ENCODE data around the gene NSUN7. TPM values are rescaled to one million over a fixed set of nuclear protein-coding genes. Genes with fewer than 3 reads are reported as not detected.

NSUN7 gene
- total and polyA plus RNA-seq, 2 of the 13 experiments (the other 11 are each of a cell fraction or from before 2014, with no cell fraction given) = 0.05 TPM; not detected in 1

GRCh38 chr4:40845154-40845835 is 95.5 kb downstream of the NSUN7 start:
- in situ Hi-C loops (cut with HindIII; ENCODE audit: extremely low pct_ligation_motif_present, low pct_unique_long_range_greater_than_20kb) = no loop called here
- H3K4me2 ChIP-seq (ENCODE audit: low read depth, low read length) = no peak overlapping the region
- H3K4me1 ChIP-seq (ENCODE audit: insufficient read depth, low read length) = peaks cover 17% of the 10 kb centered on the region
- 0 out of 5 replicates have a peak, but pooled peaks cover 1 to 5% of the 10 kb centered on the region in 2 experiments for H3K36me3 ChIP-seq (replicated peaks in 1 of 2; ENCODE audit: control insufficient read depth in 1 of 2, insufficient read depth in 2 of 2, low read length in 2 of 2)
- intact Hi-C loops (cut with micrococcal nuclease; ENCODE audit: unreplicated experiment) = no loop called here
- FAIRE-seq (no peak), ATAC-seq (no peak), DNase-seq (ENCODE audit: low spot score) (no peak)
- no peaks in the 10 kb centered on the region for H3K9me3 ChIP-seq (ENCODE audit: low read length)
- no peak overlapping the region for H3K4me3 ChIP-seq (replicated peaks in 1 of 3; ENCODE audit: insufficient read depth in 1 of 3, low read depth in 2 of 3, low read length in 3 of 3)
- no peaks in the 10 kb centered on the region for H4K20me1 ChIP-seq (ENCODE audit: insufficient read depth, low read length)
- 90% methylated on average over 10 of the region's 10 CpGs for WGBS (ENCODE audit: low lambda C conversion rate)
- no peaks in the 10 kb centered on the region for H3K27me3 ChIP-seq (ENCODE audit: control insufficient read depth in 1 of 2, insufficient read depth in 2 of 2, low read length in 2 of 2)
- H3K9ac ChIP-seq (ENCODE audit: insufficient read depth, low read depth, low read length) = no peak overlapping the region
- CTCF ChIA-PET (ENCODE audit: low intra/inter-chr PET ratio, low total read pairs) = no interaction called here
- no peak for TF ChIP-seq SALL2 (CRISPR knock-in tag; IDR thresholded peaks at IDR 0.05)
- TF ChIP-seq DNMT1 (CRISPR knock-in tag; IDR thresholded peaks at IDR 0.05) = no peak
- no peak for TF ChIP-seq ZFY (CRISPR knock-in tag; IDR thresholded peaks at IDR 0.05)
- no peak for TF ChIP-seq PLRG1 (conservative IDR thresholded peaks at IDR 0.05)
- TF ChIP-seq ZNF101 (CRISPR knock-in tag; IDR thresholded peaks at IDR 0.05; ENCODE audit: borderline replicate concordance, low read depth) = no peak
- TF ChIP-seq ZFAT (CRISPR knock-in tag; conservative IDR thresholded peaks at IDR 0.05) = no peak
- TF ChIP-seq ZNF724P (CRISPR knock-in tag; IDR thresholded peaks at IDR 0.05; ENCODE audit: borderline replicate concordance) = no peak
- TF ChIP-seq NFIB (CRISPR knock-in tag; IDR thresholded peaks at IDR 0.05; ENCODE audit: borderline replicate concordance) = no peak
- no peak for TF ChIP-seq ELF4 (CRISPR knock-in tag; IDR thresholded peaks at IDR 0.05; ENCODE audit: borderline replicate concordance)
- no peak overlapping the region for H2AFZ ChIP-seq (ENCODE audit: low read length)
- H3K27ac ChIP-seq (ENCODE audit: extremely low read length, insufficient read depth, low read length) = no peak overlapping the region
- POLR2A ChIA-PET = no interaction called here
- no TSS peak for BruUV-seq (replicated peaks)
- H3K79me2 ChIP-seq (ENCODE audit: insufficient read depth, low read length) = no peaks in the 10 kb centered on the region

GRCh38 chr4:40846532-40846931 is 96.8 kb downstream of the NSUN7 start:
- Histone ChIP-seq H3K9ac (ENCODE audit: insufficient read depth, low read depth, low read length) (no peak overlapping the region), H3K27me3 (ENCODE audit: control insufficient read depth in 1 of 2, insufficient read depth in 2 of 2, low read length in 2 of 2) (no peaks in the 10 kb centered on the region), H3K4me3 (replicated peaks in 1 of 3; ENCODE audit: insufficient read depth in 1 of 3, low read depth in 2 of 3, low read length in 3 of 3) (no peak overlapping the region), H3K4me2 (ENCODE audit: low read depth, low read length) (no peak overlapping the region), H3K27ac (ENCODE audit: extremely low read length, insufficient read depth, low read length) (no peak overlapping the region), H3K79me2 (ENCODE audit: insufficient read depth, low read length) (no peaks in the 10 kb centered on the region), H4K20me1 (ENCODE audit: insufficient read depth, low read length) (no peaks in the 10 kb centered on the region), H3K4me1 (ENCODE audit: insufficient read depth, low read length) (peaks cover 17% of the 10 kb centered on the region), H3K36me3 (replicated peaks in 1 of 2; ENCODE audit: control insufficient read depth in 1 of 2, insufficient read depth in 2 of 2, low read length in 2 of 2) (0 out of 5 replicates have a peak, but pooled peaks cover 1 to 5% of the 10 kb centered on the region in 2 experiments), H2AFZ (ENCODE audit: low read length) (no peak overlapping the region), H3K9me3 (ENCODE audit: low read length) (no peaks in the 10 kb centered on the region)
- ChIA-PET POLR2A (no interaction called here), CTCF (ENCODE audit: low intra/inter-chr PET ratio, low total read pairs) (no interaction called here)
- intact Hi-C loops (cut with micrococcal nuclease; ENCODE audit: unreplicated experiment) = no loop called here
- ATAC-seq = no peak
- no peak for FAIRE-seq
- no TSS peak for BruUV-seq (replicated peaks)
- WGBS (ENCODE audit: low lambda C conversion rate) = 96% methylated on average over 5 of the region's 5 CpGs
- no peak for DNase-seq (ENCODE audit: low spot score)
- in situ Hi-C loops (cut with HindIII; ENCODE audit: extremely low pct_ligation_motif_present, low pct_unique_long_range_greater_than_20kb) = no loop called here
- TF ChIP-seq ZBTB46 (CRISPR knock-in tag; IDR thresholded peaks at IDR 0.05; ENCODE audit: borderline replicate concordance) (no peak), CHD4 (IDR thresholded peaks at IDR 0.05; ENCODE audit: borderline replicate concordance, low read length) (no peak), KDM4B (CRISPR knock-in tag; IDR thresholded peaks at IDR 0.05) (no peak), ZNF790 (CRISPR knock-in tag; IDR thresholded peaks at IDR 0.05; ENCODE audit: borderline replicate concordance) (no peak)

Data from HepG2 (cell line).